WTC11 (cell line): ENCODE data around the gene CAMK2A. TPM values are rescaled to one million over a fixed set of nuclear protein-coding genes. Genes with fewer than 3 reads are reported as not detected.

Source experiments
- ATAC-seq: fragments of 200-7000 bp; cut with Tn5 transposase; 2 replicates; pipeline ENCODE4 v1.10.0; 2021; ENCODE audit warnings: mild to moderate bottlenecking, moderate library complexity
- CTCF ChIA-PET: fragments of 300-600 bp; sonication (Branson Sonifier 250); formaldehyde crosslinking; loops from one replicate; lab custom pipeline; 2021; ENCODE audit warnings: antibody characterized with exemption; lab: Charles Lee
- POLR2A ChIA-PET: fragments of 350-600 bp; sonication (Branson Sonifier 250); formaldehyde crosslinking; loops from one replicate; lab custom pipeline; 2021; ENCODE audit warnings: antibody characterized with exemption; lab: Charles Lee
- DNase-seq: peaks from one replicate; pipeline ENCODE4 v3.0.0; 2021; ENCODE audit warnings: low spot score
- H3K27ac Mint-ChIP-seq: 2 replicates; pipeline ENCODE4 v1.8.0; 2021; ENCODE audit warnings: mixed read lengths
- H3K27me3 Mint-ChIP-seq: 2 replicates; pipeline ENCODE4 v1.8.0; 2021; ENCODE audit warnings: low read depth, mild to moderate bottlenecking, moderate library complexity, mixed read lengths
- H3K36me3 Mint-ChIP-seq: 2 replicates; pipeline ENCODE4 v1.8.0; 2021; ENCODE audit warnings: mixed read lengths
- H3K4me1 Mint-ChIP-seq: 2 replicates; pipeline ENCODE4 v1.8.0; 2022; ENCODE audit warnings: mixed read lengths
- H3K4me3 Mint-ChIP-seq: 2 replicates; pipeline ENCODE4 v1.8.0; 2021; ENCODE audit warnings: mild to moderate bottlenecking, moderate library complexity, mixed read lengths
- H3K9me3 Mint-ChIP-seq: 2 replicates; pipeline ENCODE4 v1.8.0; 2021; ENCODE audit warnings: mixed read lengths
- GABPB1 ChIP-seq: sonication (generic); formaldehyde crosslinking; IDR thresholded peaks from 2 replicates; pipeline ENCODE4 v1.8.1; 2023; ENCODE audit warnings: mild to moderate bottlenecking, missing genetic modification reagents
- HMGXB4 ChIP-seq: sonication (generic); formaldehyde crosslinking; IDR thresholded peaks from 2 replicates; pipeline ENCODE4 v1.8.1; 2023; ENCODE audit warnings: mild to moderate bottlenecking, moderate library complexity, missing genetic modification reagents
- JUN ChIP-seq: sonication (generic); formaldehyde crosslinking; IDR thresholded peaks from 2 replicates; pipeline ENCODE4 v1.8.0; 2023; ENCODE audit warnings: mild to moderate bottlenecking, missing genetic modification reagents
- PRRX2 ChIP-seq: fragments of 250-450 bp; sonication (Bioruptor Pico); IDR thresholded peaks from 2 replicates; pipeline ENCODE4 v1.8.0; 2021; ENCODE audit warnings: mild to moderate bottlenecking
- SP1 ChIP-seq: sonication (generic); formaldehyde crosslinking; conservative IDR thresholded peaks from 2 replicates; pipeline ENCODE4 v1.8.1; 2022; ENCODE audit warnings: missing genetic modification reagents
- ZNF121 ChIP-seq: sonication (generic); formaldehyde crosslinking; IDR thresholded peaks from 2 replicates; pipeline ENCODE4 v1.8.0; 2023; ENCODE audit warnings: missing genetic modification reagents
- ZNF232 ChIP-seq: sonication (generic); formaldehyde crosslinking; IDR thresholded peaks from 2 replicates; pipeline ENCODE4 v1.8.0; 2022; ENCODE audit warnings: mild to moderate bottlenecking, missing genetic modification reagents
- ZNF396 ChIP-seq: fragments of 250-450 bp; sonication (Bioruptor Pico); IDR thresholded peaks from 2 replicates; pipeline ENCODE4 v1.8.0; 2021; ENCODE audit warnings: mild to moderate bottlenecking, moderate library complexity, borderline replicate concordance
- ZNF532 ChIP-seq: fragments of 250-450 bp; sonication (Bioruptor Pico); IDR thresholded peaks from 2 replicates; pipeline ENCODE4 v1.9.0; 2021; ENCODE audit warnings: mild to moderate bottlenecking, borderline replicate concordance
- total RNA-seq: library from RNA; stranded (reverse); gene quantifications from 3 replicates; pipeline ENCODE4 v1.2.3, GENCODE V29; 2021
- TF ChIP-seq, protein P1 (sequence below): sonication (generic); formaldehyde crosslinking; IDR thresholded peaks from 2 replicates; pipeline ENCODE4 v1.8.1; 2023; ENCODE audit warnings: mild to moderate bottlenecking, missing genetic modification reagents
- TF ChIP-seq, protein P2 (sequence below): sonication (generic); formaldehyde crosslinking; IDR thresholded peaks from 2 replicates; pipeline ENCODE4 v1.8.0; 2023; ENCODE audit warnings: missing genetic modification reagents, mild to moderate bottlenecking, borderline replicate concordance
- TF ChIP-seq, protein P3 (sequence below): fragments of 250-450 bp; sonication (Bioruptor Pico); IDR thresholded peaks from 2 replicates; pipeline ENCODE4 v2.1.2; 2022; ENCODE audit warnings: mild to moderate bottlenecking, moderate library complexity
- TF ChIP-seq, protein P4 (sequence below): sonication (generic); formaldehyde crosslinking; IDR thresholded peaks from 2 replicates; pipeline ENCODE4 v1.8.1; 2022; ENCODE audit warnings: low read depth, missing genetic modification reagents, borderline replicate concordance

Gene CAMK2A
- total RNA-seq, 1 experiment from 2014 or later: 0.13 TPM

DNA sequence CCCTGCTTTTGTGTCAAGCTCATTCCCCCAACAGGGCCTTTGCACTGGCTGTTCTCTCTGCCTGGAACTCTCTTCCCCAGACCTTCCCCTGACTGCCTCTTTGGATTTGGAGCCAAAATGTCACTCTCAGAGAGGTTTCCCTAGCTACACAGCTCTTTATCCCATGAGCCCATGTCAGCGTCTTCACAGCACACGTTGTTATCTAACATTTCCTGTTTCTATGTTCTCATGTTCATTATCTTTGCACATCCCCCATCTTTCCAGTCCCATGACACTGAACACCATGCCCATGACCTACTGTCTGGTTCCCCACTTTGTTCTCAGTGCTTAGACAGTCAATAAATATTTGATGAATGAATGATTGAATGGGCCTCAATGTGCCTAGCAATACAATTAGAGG, 39.5 kb upstream of the CAMK2A start:
- no peak for DNase-seq
- TF ChIP-seq, protein P1, sequence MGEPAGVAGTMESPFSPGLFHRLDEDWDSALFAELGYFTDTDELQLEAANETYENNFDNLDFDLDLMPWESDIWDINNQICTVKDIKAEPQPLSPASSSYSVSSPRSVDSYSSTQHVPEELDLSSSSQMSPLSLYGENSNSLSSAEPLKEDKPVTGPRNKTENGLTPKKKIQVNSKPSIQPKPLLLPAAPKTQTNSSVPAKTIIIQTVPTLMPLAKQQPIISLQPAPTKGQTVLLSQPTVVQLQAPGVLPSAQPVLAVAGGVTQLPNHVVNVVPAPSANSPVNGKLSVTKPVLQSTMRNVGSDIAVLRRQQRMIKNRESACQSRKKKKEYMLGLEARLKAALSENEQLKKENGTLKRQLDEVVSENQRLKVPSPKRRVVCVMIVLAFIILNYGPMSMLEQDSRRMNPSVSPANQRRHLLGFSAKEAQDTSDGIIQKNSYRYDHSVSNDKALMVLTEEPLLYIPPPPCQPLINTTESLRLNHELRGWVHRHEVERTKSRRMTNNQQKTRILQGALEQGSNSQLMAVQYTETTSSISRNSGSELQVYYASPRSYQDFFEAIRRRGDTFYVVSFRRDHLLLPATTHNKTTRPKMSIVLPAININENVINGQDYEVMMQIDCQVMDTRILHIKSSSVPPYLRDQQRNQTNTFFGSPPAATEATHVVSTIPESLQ (CRISPR knock-in tag): no peak
- no peak for TF ChIP-seq HMGXB4 (CRISPR knock-in tag)
- TF ChIP-seq SP1 (CRISPR knock-in tag): no peak
- no peak for TF ChIP-seq ZNF396 (CRISPR knock-in tag)
- TF ChIP-seq, protein P2, sequence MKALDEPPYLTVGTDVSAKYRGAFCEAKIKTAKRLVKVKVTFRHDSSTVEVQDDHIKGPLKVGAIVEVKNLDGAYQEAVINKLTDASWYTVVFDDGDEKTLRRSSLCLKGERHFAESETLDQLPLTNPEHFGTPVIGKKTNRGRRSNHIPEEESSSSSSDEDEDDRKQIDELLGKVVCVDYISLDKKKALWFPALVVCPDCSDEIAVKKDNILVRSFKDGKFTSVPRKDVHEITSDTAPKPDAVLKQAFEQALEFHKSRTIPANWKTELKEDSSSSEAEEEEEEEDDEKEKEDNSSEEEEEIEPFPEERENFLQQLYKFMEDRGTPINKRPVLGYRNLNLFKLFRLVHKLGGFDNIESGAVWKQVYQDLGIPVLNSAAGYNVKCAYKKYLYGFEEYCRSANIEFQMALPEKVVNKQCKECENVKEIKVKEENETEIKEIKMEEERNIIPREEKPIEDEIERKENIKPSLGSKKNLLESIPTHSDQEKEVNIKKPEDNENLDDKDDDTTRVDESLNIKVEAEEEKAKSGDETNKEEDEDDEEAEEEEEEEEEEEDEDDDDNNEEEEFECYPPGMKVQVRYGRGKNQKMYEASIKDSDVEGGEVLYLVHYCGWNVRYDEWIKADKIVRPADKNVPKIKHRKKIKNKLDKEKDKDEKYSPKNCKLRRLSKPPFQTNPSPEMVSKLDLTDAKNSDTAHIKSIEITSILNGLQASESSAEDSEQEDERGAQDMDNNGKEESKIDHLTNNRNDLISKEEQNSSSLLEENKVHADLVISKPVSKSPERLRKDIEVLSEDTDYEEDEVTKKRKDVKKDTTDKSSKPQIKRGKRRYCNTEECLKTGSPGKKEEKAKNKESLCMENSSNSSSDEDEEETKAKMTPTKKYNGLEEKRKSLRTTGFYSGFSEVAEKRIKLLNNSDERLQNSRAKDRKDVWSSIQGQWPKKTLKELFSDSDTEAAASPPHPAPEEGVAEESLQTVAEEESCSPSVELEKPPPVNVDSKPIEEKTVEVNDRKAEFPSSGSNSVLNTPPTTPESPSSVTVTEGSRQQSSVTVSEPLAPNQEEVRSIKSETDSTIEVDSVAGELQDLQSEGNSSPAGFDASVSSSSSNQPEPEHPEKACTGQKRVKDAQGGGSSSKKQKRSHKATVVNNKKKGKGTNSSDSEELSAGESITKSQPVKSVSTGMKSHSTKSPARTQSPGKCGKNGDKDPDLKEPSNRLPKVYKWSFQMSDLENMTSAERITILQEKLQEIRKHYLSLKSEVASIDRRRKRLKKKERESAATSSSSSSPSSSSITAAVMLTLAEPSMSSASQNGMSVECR (CRISPR knock-in tag): no peak
- TF ChIP-seq, protein P3, sequence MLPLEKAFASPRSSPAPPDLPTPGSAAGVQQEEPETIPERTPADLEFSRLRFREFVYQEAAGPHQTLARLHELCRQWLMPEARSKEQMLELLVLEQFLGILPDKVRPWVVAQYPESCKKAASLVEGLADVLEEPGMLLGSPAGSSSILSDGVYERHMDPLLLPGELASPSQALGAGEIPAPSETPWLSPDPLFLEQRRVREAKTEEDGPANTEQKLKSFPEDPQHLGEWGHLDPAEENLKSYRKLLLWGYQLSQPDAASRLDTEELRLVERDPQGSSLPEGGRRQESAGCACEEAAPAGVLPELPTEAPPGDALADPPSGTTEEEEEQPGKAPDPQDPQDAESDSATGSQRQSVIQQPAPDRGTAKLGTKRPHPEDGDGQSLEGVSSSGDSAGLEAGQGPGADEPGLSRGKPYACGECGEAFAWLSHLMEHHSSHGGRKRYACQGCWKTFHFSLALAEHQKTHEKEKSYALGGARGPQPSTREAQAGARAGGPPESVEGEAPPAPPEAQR (CRISPR knock-in tag): no peak
- no peak for TF ChIP-seq ZNF532 (CRISPR knock-in tag)
- TF ChIP-seq PRRX2 (CRISPR knock-in tag): no peak
- CTCF ChIA-PET: no interaction called here
- Mint-ChIP-seq H3K4me3 (no peak overlapping the region), H3K4me1 (peaks cover 4% of the 10 kb centered on the region), H3K27me3 (no peaks in the 10 kb centered on the region), H3K36me3 (no peaks in the 10 kb centered on the region), H3K9me3 (no peaks in the 10 kb centered on the region), H3K27ac (no peak overlapping the region)
- ATAC-seq: no peak
- POLR2A ChIA-PET: no interaction called here

DNA sequence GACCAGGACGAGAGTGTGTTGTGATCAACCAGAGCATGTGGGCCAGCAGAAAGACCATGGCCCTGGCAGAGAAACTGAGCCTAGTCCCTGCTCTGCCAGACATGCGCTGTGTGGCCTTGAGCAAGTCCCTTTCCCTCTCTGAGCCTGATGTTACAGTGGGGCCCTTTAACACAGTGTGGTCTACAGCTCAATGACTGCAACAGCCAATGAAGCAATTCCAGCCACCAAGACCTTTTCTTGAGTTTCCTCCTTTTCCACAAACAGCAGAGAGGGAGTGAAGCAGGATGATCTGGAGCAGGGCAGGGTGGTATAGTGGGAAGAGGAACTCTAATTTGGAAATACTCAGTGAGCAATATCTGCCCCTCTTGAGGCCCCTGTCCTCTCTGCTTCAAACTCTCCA, 38.9 kb upstream of the CAMK2A start:
- Mint-ChIP-seq H3K36me3 (no peaks in the 10 kb centered on the region), H3K9me3 (no peaks in the 10 kb centered on the region), H3K27ac (no peak overlapping the region), H3K27me3 (no peaks in the 10 kb centered on the region), H3K4me1 (peaks cover 4% of the 10 kb centered on the region), H3K4me3 (no peak overlapping the region)
- TF ChIP-seq, protein P4, sequence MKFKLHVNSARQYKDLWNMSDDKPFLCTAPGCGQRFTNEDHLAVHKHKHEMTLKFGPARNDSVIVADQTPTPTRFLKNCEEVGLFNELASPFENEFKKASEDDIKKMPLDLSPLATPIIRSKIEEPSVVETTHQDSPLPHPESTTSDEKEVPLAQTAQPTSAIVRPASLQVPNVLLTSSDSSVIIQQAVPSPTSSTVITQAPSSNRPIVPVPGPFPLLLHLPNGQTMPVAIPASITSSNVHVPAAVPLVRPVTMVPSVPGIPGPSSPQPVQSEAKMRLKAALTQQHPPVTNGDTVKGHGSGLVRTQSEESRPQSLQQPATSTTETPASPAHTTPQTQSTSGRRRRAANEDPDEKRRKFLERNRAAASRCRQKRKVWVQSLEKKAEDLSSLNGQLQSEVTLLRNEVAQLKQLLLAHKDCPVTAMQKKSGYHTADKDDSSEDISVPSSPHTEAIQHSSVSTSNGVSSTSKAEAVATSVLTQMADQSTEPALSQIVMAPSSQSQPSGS (CRISPR knock-in tag): no peak
- TF ChIP-seq ZNF232 (CRISPR knock-in tag): no peak
- no peak for TF ChIP-seq JUN (CRISPR knock-in tag)
- no peak for TF ChIP-seq GABPB1 (CRISPR knock-in tag)
- TF ChIP-seq, protein P3 (CRISPR knock-in tag): no peak
- TF ChIP-seq ZNF121: no peak
- TF ChIP-seq HMGXB4 (CRISPR knock-in tag): no peak
- ATAC-seq (no peak), DNase-seq (no peak)
- ChIA-PET POLR2A (no interaction called here), CTCF (no interaction called here)
